HEK293T (cell line): ENCODE results near the gene MEGF6.

Source experiments
- CTCF ChIA-PET: fragments of 350-600 bp; formaldehyde crosslinking; extraction: SDS; loops from one replicate; lab custom pipeline; 2021; ENCODE audit warnings: antibody characterized with exemption, inconsistent platforms; lab: Yijun Ruan, JAX
- POLR2A ChIA-PET: fragments of 350-600 bp; formaldehyde crosslinking; extraction: SDS; loops from one replicate; lab custom pipeline; 2020; ENCODE audit warnings: antibody characterized with exemption, inconsistent platforms; lab: Yijun Ruan, JAX
- DNase-seq: peaks from one replicate; pipeline ENCODE4 v3.0.0; 2012; ENCODE audit warnings: mixed read lengths; ENCODE audit errors: extremely low spot score
- ARNT ChIP-seq: fragments of 450-650 bp; IDR thresholded peaks from 2 replicates; pipeline ENCODE4 v1.6.1; 2017; ENCODE audit warnings: mild to moderate bottlenecking
- BHLHE40 ChIP-seq: fragments of 450-650 bp; IDR thresholded peaks from 2 replicates; pipeline ENCODE4 v1.6.1; 2016; ENCODE audit warnings: mild to moderate bottlenecking, moderate library complexity, borderline replicate concordance
- CTBP1 ChIP-seq: fragments of 450-650 bp; IDR thresholded peaks from 2 replicates; pipeline ENCODE4 v1.6.1; 2016; ENCODE audit warnings: borderline replicate concordance
- ELF4 ChIP-seq: fragments of 450-650 bp; IDR thresholded peaks from 2 replicates; pipeline ENCODE4 v1.6.1; 2017; ENCODE audit warnings: antibody characterized with exemption
- FOXA1 ChIP-seq: fragments of 450-650 bp; IDR thresholded peaks from 2 replicates; pipeline ENCODE4 v1.6.1; 2016; ENCODE audit warnings: mild to moderate bottlenecking
- FOXK2 ChIP-seq: fragments of 450-650 bp; IDR thresholded peaks from 2 replicates; pipeline ENCODE4 v1.6.1; 2016; ENCODE audit warnings: mild to moderate bottlenecking
- FOXM1 ChIP-seq: fragments of 450-650 bp; IDR thresholded peaks from 2 replicates; pipeline ENCODE4 v1.6.1; 2017; ENCODE audit warnings: mild to moderate bottlenecking, borderline replicate concordance
- HDGF ChIP-seq: fragments of 450-650 bp; IDR thresholded peaks from 2 replicates; pipeline ENCODE4 v1.6.1; 2017; ENCODE audit warnings: antibody characterized with exemption, borderline replicate concordance
- L3MBTL2 ChIP-seq: fragments of 450-650 bp; conservative IDR thresholded peaks from 2 replicates; pipeline ENCODE4 v1.6.1; 2016; ENCODE audit warnings: mild to moderate bottlenecking
- LEF1 ChIP-seq: fragments of 450-650 bp; IDR thresholded peaks from 2 replicates; pipeline ENCODE4 v1.6.1; 2017; ENCODE audit warnings: mild to moderate bottlenecking, borderline replicate concordance
- NFRKB ChIP-seq: fragments of 450-650 bp; IDR thresholded peaks from 2 replicates; pipeline ENCODE4 v1.6.1; 2016; ENCODE audit warnings: mild to moderate bottlenecking, moderate library complexity
- PKNOX1 ChIP-seq: fragments of 450-650 bp; IDR thresholded peaks from 2 replicates; pipeline ENCODE4 v1.6.1; 2016
- SP1 ChIP-seq: fragments of 450-650 bp; IDR thresholded peaks from 2 replicates; pipeline ENCODE4 v1.6.1; 2017
- SUZ12 ChIP-seq: fragments of 450-650 bp; IDR thresholded peaks from 2 replicates; pipeline ENCODE4 v1.6.1; 2016; ENCODE audit warnings: mild to moderate bottlenecking
- TARDBP ChIP-seq: fragments of 450-650 bp; IDR thresholded peaks from 2 replicates; pipeline ENCODE4 v1.6.1; 2016
- ZNF384 ChIP-seq: fragments of 450-650 bp; IDR thresholded peaks from 2 replicates; pipeline ENCODE4 v1.6.1; 2016

MEGF6 gene

GRCh38 chr1:3455670-3456448 lies 155.4 kb downstream of the MEGF6 start:
- CTCF ChIA-PET = no interaction called here

DNA sequence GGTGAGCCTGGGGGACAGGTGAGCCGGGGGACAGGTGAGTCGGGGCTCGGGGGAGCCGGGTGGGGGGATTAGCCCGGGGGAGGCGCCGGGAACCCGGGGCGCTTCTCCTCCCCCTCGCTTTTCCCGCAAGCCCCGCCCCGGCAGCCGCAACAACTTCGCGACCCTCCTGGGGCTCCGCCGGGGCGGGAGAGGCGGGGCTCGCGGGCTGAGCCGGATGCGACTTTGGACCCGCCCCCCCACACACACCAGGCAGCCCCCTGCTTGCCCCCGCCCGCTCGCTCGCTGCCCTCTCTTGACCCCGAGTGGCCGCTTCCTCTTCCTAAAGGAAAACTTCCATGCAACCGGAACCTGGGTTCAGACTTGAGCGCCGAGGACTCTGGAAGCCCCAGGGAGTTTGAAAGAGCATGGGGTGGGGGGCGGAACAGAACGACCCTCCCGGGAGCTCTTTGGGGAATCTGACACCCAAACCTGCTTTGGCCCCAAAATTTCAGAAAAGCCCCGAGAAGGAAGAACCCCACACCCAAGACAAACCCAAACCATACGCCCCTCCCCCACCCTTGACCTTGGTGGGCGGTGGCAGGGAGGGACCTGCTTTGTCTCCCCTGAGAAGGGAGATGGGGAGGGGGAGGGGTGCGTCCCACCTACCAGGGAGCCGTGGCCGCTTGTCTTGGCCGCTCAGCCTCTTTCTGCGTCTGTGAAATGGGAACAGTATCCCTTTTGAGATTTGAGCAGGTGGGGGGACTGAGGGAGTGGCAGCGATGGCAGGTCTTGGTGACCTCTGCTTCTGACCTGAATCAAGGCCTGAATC lies 156.3 kb downstream of the MEGF6 start:
- ChIA-PET CTCF (no interaction called here), POLR2A (no interaction called here)
- TF ChIP-seq SP1 (no peak), ELF4 (no peak), ARNT (no peak)
- DNase-seq = peak; percentile 41

More at GRCh38 chr1:3455670-3456448, 155.4 kb downstream of the MEGF6 start:
- POLR2A ChIA-PET = interaction anchor here (1.5 kb wide), 1 partner anchor 26 kb away, joined by 3 read pairs; no protein-coding TSS in a partner anchor
- DNase-seq = no peak
- no peak for TF ChIP-seq SUZ12

GRCh38 chr1:3453891-3454810 lies 157.2 kb downstream of the MEGF6 start, which contains the start of gene ARHGEF16:
TSS of gene ARHGEF16 (plus strand) at chr1:3454665. CDS start at chr1:3463085, 8,420 bp downstream.
- DNase-seq = peak; percentile 79
- POLR2A ChIA-PET = no interaction called here
- CTCF ChIA-PET = interaction anchor here (0.6 to 2.2 kb wide), 17 partner anchors 9 to 467 kb away, joined by 3 to 26 read pairs (median 7); no protein-coding TSS in a partner anchor
- TF ChIP-seq SUZ12 (no peak), CTBP1 (no peak), BHLHE40 (no peak), SP1 (no peak), ZNF384 (no peak), PKNOX1 (no peak), FOXK2 (no peak), TARDBP (no peak), ARNT (no peak), L3MBTL2 (no peak), FOXM1 (no peak)

DNA sequence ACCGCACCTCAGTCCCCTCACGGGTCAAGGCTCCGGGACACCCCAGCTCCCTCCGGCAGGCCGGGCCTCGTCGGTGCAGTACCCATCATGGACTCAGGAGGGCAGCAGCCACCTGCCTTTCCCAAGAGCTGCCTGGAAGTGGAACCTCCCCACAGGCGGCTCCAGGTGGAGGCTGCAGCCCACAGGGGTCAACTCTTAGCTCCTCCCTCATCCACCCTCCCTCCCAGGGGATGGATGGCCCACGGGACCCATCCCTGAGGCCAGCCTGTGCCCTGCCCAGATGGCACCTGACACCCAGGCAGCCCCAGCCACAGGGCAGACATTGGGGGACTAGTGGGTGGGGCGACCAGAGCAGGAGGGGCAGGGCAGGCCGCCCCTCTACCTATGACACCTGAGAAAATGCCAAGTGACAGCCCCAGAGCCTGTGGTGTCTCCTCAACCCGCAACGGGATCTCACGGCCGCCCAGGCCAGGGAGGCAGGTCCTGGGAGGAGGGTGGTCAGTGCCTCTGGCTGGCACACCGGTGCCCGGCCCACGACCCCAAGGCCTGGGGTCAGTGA lies 158.0 kb downstream of the MEGF6 start:
- peak; percentile 89 for DNase-seq
- POLR2A ChIA-PET = interaction anchor here (0.7 to 0.9 kb wide), 3 partner anchors 11 to 28 kb away, joined by 3 to 4 read pairs (median 3); no protein-coding TSS in a partner anchor
- TF ChIP-seq PKNOX1 (no peak), FOXA1 (no peak), TARDBP (no peak), FOXK2 (no peak), HDGF (no peak), NFRKB (no peak), ARNT (no peak), L3MBTL2 (no peak), ZNF384 (no peak), BHLHE40 (no peak), CTBP1 (no peak; the same call in 1 of the 2 replicates), LEF1 (no peak), SP1 (no peak), SUZ12 (no peak), ELF4 (no peak), FOXM1 (no peak)
- CTCF ChIA-PET = interaction anchor here (0.6 to 2.2 kb wide), 22 partner anchors 10 to 466 kb away, joined by 3 to 26 read pairs (median 6); no protein-coding TSS in a partner anchor

- CTCF ChIA-PET = interaction anchor here (0.6 to 2.2 kb wide), 20 partner anchors 10 to 253 kb away, joined by 3 to 26 read pairs (median 6); no protein-coding TSS in a partner anchor
- POLR2A ChIA-PET = interaction anchor here (0.7 to 0.9 kb wide), 3 partner anchors 10 to 29 kb away, joined by 3 to 4 read pairs (median 3); no protein-coding TSS in a partner anchor
- no peak for DNase-seq
- TF ChIP-seq FOXM1 (no peak), CTBP1 (no peak), ELF4 (no peak), SUZ12 (no peak), ARNT (no peak), TARDBP (no peak), HDGF (no peak), ZNF384 (no peak)
Measured at GRCh38 chr1:3452866-3453175, 158.5 kb downstream of the MEGF6 start.
